Hepatocyte (in vitro differentiated cells): ENCODE results near the gene KCNMA1. TPM values are rescaled to one million over a fixed set of nuclear protein-coding genes. Genes with fewer than 3 reads are reported as not detected.

Experiments used
- DNase-seq: peaks from one replicate; pipeline ENCODE4 v3.0.0-alpha.2; 2016; ENCODE audit warnings: low spot score
- H2AFZ ChIP-seq: fragments of 200-600 bp; sonication (generic); 2 replicates; pipeline ENCODE4 v1.6.0; 2016; ENCODE audit warnings: antibody characterized with exemption, mild to moderate bottlenecking
- H3K27ac ChIP-seq: fragments of 200-600 bp; sonication (generic); 2 replicates; pipeline ENCODE4 v1.5.1; 2016; ENCODE audit warnings: mild to moderate bottlenecking
- H3K27me3 ChIP-seq: fragments of 200-600 bp; sonication (generic); 2 replicates; pipeline ENCODE4 v1.6.1; 2016
- H3K36me3 ChIP-seq: fragments of 200-600 bp; sonication (generic); replicated peaks from 2 replicates; pipeline ENCODE4 v1.5.1; 2016; ENCODE audit warnings: low read depth; ENCODE audit not compliant: insufficient read depth
- H3K4me1 ChIP-seq: fragments of 200-600 bp; sonication (generic); 2 replicates; pipeline ENCODE4 v1.5.1; 2016; ENCODE audit warnings: mild to moderate bottlenecking, moderate library complexity; ENCODE audit not compliant: insufficient read depth
- H3K4me2 ChIP-seq: fragments of 200-600 bp; sonication (generic); 2 replicates; pipeline ENCODE4 v1.6.0; 2016
- H3K4me3 ChIP-seq: fragments of 200-600 bp; sonication (generic); 2 replicates; pipeline ENCODE4 v1.5.1; 2016; ENCODE audit warnings: mild to moderate bottlenecking
- H3K79me2 ChIP-seq: fragments of 200-600 bp; sonication (generic); 2 replicates; pipeline ENCODE4 v1.6.0; 2017; ENCODE audit warnings: mild to moderate bottlenecking
- H3K9me2 ChIP-seq: fragments of 200-600 bp; sonication (generic); replicated peaks from 2 replicates; pipeline ENCODE4 v1.6.0; 2017; ENCODE audit warnings: mild to moderate bottlenecking; ENCODE audit not compliant: insufficient read depth
- H3K9me3 ChIP-seq: fragments of 200-600 bp; sonication (generic); 2 replicates; pipeline ENCODE4 v1.5.1; 2016; ENCODE audit warnings: low read depth, mild to moderate bottlenecking
- H4K20me1 ChIP-seq: fragments of 200-600 bp; sonication (generic); 2 replicates; pipeline ENCODE4 v1.6.0; 2016; ENCODE audit warnings: mild to moderate bottlenecking; ENCODE audit not compliant: insufficient read depth, poor library complexity, severe bottlenecking
- EZH2 ChIP-seq: fragments of 200-600 bp; sonication (generic); IDR thresholded peaks from 2 replicates; pipeline ENCODE4 v1.6.1; 2016; ENCODE audit warnings: antibody characterized with exemption, mild to moderate bottlenecking, borderline replicate concordance
- EZH2phosphoT487 ChIP-seq: fragments of 200-600 bp; sonication (generic); IDR thresholded peaks from one replicate; pipeline ENCODE4 v1.6.1; 2018; ENCODE audit warnings: antibody characterized with exemption, mild to moderate bottlenecking, low read depth, moderate library complexity; ENCODE audit not compliant: unreplicated experiment, severe bottlenecking
- whole genome bisulfite sequencing: methylation state at CpG from one replicate; pipeline ENCODE4 v1.1.6; 2016; ENCODE audit warnings: low lambda C conversion rate; ENCODE audit errors: missing lambda C conversion rate; 5-methylcytosine and 5-hydroxymethylcytosine counted together
- polyA plus RNA-seq: library from polyadenylated mRNA; unstranded; fragments of >200 nt; fragmentation: Nextera tagmentation; extraction: Ambion mirVana; gene quantifications from 2 replicates; pipeline ENCODE4 v1.2.1, GENCODE V29; 2016
- total RNA-seq: library from RNA; depleted of rRNA; stranded (reverse); fragments of >200 nt; gene quantifications from 2 replicates; pipeline ENCODE4 v1.2.3, GENCODE V29; 2014
- TF ChIP-seq, protein P1 (sequence below): fragments of 200-600 bp; sonication (generic); IDR thresholded peaks from 2 replicates; pipeline ENCODE4 v1.5.1; 2016; ENCODE audit warnings: antibody characterized with exemption, mild to moderate bottlenecking; ENCODE audit not compliant: poor library complexity

KCNMA1 gene
- total and polyA plus RNA-seq, 2 experiments from 2014 or later: 42.6 to 73.3 TPM

DNA sequence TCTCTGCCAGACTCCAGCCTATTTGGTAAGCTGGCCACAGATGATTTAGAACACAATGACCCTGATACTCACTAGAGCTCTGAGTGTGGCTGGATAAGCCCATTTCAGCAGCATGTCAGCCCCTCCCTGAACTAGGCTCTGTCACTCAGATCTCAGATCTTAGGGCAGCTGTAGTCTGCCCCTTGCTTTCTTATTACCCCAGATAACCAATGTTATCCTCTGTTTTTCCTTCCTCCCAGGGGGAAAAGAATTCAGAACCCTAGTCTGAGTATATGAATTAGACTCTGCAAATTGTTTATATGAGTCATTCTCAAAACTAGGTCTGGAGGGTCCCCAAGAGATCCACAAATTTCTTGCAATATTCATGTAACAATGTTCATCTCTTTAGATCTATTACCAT is 286.2 kb downstream of the KCNMA1 start:
- H2AFZ ChIP-seq: no peak overlapping the region
- no peaks in the 10 kb centered on the region for H3K27me3 ChIP-seq
- H3K36me3 ChIP-seq: no peaks in the 10 kb centered on the region
- H3K79me2 ChIP-seq: no peaks in the 10 kb centered on the region
- H3K4me2 ChIP-seq: no peak overlapping the region
- H4K20me1 ChIP-seq: no peaks in the 10 kb centered on the region
- H3K4me1 ChIP-seq: peaks cover 7% of the 10 kb centered on the region
- DNase-seq: no peak
- H3K9me2 ChIP-seq: no peaks in the 10 kb centered on the region
- peak overlapping the region; percentile 11 for H3K27ac ChIP-seq
- TF ChIP-seq EZH2 (no peak), EZH2phosphoT487 (no peak)
- TF ChIP-seq, protein P1, sequence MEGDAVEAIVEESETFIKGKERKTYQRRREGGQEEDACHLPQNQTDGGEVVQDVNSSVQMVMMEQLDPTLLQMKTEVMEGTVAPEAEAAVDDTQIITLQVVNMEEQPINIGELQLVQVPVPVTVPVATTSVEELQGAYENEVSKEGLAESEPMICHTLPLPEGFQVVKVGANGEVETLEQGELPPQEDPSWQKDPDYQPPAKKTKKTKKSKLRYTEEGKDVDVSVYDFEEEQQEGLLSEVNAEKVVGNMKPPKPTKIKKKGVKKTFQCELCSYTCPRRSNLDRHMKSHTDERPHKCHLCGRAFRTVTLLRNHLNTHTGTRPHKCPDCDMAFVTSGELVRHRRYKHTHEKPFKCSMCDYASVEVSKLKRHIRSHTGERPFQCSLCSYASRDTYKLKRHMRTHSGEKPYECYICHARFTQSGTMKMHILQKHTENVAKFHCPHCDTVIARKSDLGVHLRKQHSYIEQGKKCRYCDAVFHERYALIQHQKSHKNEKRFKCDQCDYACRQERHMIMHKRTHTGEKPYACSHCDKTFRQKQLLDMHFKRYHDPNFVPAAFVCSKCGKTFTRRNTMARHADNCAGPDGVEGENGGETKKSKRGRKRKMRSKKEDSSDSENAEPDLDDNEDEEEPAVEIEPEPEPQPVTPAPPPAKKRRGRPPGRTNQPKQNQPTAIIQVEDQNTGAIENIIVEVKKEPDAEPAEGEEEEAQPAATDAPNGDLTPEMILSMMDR: no peak
- H3K4me3 ChIP-seq: no peak overlapping the region
- no peaks in the 10 kb centered on the region for H3K9me3 ChIP-seq

DNA sequence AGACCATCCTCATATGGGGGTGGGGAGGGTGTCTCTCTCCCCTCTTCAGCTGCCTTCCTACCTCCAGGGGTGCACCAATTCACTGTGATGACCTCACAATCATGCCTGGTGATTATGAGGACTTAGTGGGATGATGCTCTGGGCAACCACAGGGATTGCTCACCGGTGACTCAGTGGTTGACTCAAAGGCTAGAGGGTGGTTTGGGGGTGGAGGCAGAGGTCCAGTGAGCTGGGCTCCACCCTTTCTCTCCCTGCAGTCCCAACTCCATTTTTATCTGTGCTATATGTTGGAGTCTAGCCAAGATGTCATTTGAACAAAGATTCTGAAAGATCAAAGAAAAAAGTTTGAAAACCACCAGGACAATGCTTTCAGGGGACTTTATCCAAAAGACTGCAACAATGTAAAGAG is 286.9 kb downstream of the KCNMA1 start:
- no peak overlapping the region for H3K4me2 ChIP-seq
- H3K9me2 ChIP-seq: no peaks in the 10 kb centered on the region
- no peaks in the 10 kb centered on the region for H4K20me1 ChIP-seq
- H3K9me3 ChIP-seq: no peaks in the 10 kb centered on the region
- H3K4me3 ChIP-seq: no peak overlapping the region
- H3K4me1 ChIP-seq: peaks cover 7% of the 10 kb centered on the region
- no peaks in the 10 kb centered on the region for H3K79me2 ChIP-seq
- peak; percentile 79 for DNase-seq
- no peak overlapping the region for H2AFZ ChIP-seq
- 35% methylated on average over 1 of the region's 1 CpG for WGBS
- no peaks in the 10 kb centered on the region for H3K36me3 ChIP-seq
- no peaks in the 10 kb centered on the region for H3K27me3 ChIP-seq
- TF ChIP-seq EZH2phosphoT487: no peak
- no peak for TF ChIP-seq EZH2
- TF ChIP-seq, protein P1: no peak
- H3K27ac ChIP-seq: peak overlapping the region; percentile 17

- Histone ChIP-seq H3K4me1 (peaks cover 7% of the 10 kb centered on the region), H4K20me1 (no peaks in the 10 kb centered on the region), H3K9me3 (no peaks in the 10 kb centered on the region), H3K9me2 (no peaks in the 10 kb centered on the region), H3K27ac (peak overlapping the region; percentile 17), H3K79me2 (no peaks in the 10 kb centered on the region), H3K36me3 (no peaks in the 10 kb centered on the region), H2AFZ (no peak overlapping the region), H3K27me3 (no peaks in the 10 kb centered on the region), H3K4me3 (no peak overlapping the region), H3K4me2 (no peak overlapping the region)
- WGBS: 95% methylated on average over 1 of the region's 1 CpG
- no peak for DNase-seq
- TF ChIP-seq EZH2phosphoT487 (no peak), EZH2 (no peak)
- TF ChIP-seq, protein P1: no peak
These were observed 287.5 kb downstream of the KCNMA1 start for GRCh38 chr10:77350134-77350533.

DNA sequence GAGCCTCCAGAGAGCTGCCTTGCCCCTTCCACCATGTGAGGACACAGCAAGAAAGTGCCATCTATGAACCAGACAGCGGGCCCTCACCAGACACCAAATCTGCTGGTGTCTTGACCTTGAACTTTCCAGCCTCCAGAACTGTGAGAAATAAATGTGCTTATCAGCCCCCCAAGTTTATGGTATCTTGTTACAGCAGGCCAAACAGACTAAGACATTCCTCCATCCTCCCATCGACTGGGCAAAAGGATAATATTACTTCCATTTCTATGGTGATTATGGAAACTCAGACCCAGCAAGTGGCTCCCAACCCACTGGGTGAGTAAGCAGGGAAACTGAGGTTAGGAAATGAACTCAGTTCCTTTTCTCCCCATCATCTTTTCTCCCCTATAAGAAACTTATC is 288.4 kb downstream of the KCNMA1 start:
- Histone ChIP-seq H3K9me2 (no peaks in the 10 kb centered on the region), H3K36me3 (no peaks in the 10 kb centered on the region), H3K4me1 (peaks cover 7% of the 10 kb centered on the region), H3K79me2 (no peaks in the 10 kb centered on the region), H3K27me3 (no peaks in the 10 kb centered on the region), H2AFZ (no peak overlapping the region), H4K20me1 (no peaks in the 10 kb centered on the region), H3K4me2 (no peak overlapping the region), H3K9me3 (no peaks in the 10 kb centered on the region), H3K27ac (no peak overlapping the region), H3K4me3 (no peak overlapping the region)
- 85% methylated on average over 2 of the region's 2 CpGs for WGBS
- DNase-seq: no peak
- TF ChIP-seq EZH2 (no peak), EZH2phosphoT487 (no peak)
- TF ChIP-seq, protein P1: no peak
